ENCODE data around the gene SESN2. TPM values are rescaled to one million over a fixed set of nuclear protein-coding genes. Genes with fewer than 3 reads are reported as not detected.
A peak's percentile ranks its signal among the peaks of the same experiment; 100 is the strongest.

The SESN2 gene
- total RNA-seq, 1 experiment from 2014 or later = 51.1 TPM

DNA sequence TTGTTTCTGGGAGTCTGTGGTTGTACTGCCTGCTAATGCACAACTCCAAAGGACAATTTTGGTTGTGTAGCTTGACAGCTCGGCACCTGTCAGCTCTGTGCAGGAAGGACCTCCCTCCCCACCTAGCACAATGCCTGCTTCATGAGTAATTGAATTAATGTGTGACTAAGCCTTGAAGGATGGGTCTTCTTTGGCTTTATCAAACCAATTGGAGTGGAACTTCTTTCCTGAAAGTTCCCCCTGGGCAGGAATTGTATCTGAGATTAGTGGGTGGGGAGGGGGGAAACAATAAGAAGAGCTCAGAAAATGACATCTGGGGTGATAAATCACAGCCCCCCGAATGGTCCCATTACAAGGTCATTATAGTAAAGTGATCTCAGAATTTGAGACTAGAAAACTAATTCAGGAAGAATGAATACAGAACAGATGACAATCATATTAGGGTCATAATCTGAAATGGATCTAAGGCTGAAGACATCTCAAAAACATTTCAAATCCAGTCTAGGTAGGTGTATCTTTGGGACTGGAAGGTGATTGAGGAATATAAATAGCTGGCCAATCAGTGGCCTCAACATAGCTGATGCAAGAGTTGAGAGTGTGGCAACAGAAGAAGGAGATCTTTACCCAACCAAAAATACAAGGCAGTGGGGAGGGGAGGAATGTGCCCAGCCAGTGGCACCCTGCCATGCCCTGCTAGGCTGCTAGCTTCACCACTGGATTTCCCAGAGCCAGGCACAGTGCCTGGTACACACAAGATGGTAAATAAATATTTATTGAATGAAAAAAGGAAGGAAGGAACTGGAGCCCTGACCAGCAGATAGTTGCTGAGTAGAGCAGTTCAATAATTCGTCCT, 10.1 kb upstream of the SESN2 start:
- DNase-seq (ENCODE audit: extremely low read depth, low read depth) = peak; percentile 85

DNA sequence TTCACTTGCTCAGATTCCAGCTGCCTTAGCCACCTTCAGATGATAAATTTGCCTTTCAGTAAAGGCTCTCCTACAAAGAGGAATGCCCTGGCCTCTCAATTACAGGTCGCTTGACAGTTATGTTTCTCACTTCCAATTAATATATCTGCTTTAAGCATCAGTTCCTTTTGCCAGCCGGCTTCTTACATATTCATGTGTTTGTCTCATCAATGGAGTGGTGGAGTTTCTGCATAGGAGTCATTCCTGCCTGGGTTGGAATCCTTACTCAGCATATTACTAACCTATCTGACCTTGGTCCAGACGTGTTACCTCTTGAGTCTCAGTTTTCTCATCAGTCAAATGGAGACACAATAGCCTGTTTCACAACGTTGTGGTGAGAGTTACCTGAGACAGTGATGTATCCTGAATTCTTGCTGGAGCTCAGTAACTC, 9.4 kb upstream of the SESN2 start:
- DNase-seq (ENCODE audit: extremely low read depth, low read depth) = no peak

DNA sequence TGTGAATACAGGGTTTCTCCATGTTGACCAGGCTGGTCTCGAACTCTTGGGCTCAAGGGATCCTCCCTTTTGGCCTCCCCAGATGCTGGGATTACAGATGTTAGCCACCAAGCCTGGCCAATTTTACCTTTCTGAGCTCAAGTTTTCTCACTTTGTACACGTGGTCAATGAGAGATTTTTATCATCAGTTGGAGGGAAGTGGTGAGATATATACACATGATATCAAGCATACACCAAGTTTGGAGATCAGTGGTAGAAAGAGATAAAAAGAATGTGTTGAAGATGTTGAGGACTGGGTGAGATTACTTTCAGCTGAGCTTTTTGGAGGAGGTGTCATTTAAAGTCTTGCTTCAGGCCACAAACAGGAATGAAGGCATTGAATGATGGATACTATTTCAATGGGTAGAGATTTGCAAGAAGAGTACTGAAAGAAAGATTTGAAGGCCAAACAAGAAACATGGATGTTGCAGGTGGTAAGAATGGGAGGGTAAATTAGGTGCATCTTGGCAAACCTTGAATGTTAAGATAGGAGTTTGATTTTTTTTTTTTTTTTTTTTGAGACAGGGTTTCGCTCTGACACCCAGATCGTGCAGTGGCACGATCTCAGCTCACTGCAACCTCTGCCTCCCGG, 3.0 kb upstream of the SESN2 start:
- no peak for DNase-seq (ENCODE audit: extremely low read depth, low read depth)

DNA sequence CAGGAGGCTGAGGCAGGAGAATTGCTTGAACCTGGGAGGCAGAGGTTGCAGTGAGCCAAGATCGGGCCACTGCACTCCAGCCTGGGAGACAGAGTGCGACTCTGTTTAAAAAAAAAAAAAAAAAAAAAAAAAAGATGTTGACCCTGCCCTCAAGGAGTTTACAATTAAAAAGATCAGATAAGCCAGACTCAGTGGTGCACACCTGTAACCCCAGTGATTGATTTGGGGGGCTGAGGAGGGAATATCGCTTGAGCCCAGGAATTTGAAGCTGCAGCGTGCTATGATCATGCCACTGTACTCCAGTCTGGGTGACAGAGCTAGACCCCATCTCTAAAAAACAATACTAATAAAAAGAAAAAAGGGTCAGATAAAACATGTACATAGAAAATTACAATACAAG, 1.6 kb upstream of the SESN2 start:
- no peak for DNase-seq (ENCODE audit: extremely low read depth, low read depth)

DNA sequence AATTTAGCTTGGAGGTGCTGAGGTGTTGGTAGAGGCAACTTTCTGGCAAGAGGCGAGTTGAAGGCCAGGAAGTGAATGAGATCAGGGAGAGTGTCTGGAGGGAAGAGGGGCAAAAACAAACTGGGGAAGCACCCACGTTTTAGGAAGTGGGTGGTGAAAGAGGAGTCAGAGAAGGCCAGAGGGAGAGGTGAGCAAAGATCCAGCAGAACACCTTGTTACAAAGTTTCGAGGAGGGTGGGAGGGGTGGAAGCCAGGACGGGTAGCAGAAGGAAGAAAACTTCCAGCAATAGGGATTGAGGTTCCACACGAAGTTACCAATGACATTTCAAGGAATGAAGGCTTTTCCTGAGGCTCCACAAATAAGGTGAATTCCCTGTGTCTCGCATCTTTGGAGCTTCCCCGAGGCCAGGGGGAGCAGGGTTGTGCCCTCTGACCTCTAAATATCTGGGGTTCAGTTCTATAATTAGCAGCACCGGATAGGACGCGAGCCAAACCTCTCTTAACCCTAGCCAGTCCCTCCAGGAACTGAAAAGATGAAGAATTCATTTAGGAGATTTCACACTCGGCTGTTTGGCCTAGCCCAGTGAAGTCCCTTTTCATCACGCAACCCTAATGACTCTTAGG, 578 bp upstream of the SESN2 start:
- no peak for DNase-seq (ENCODE audit: extremely low read depth, low read depth)

DNA sequence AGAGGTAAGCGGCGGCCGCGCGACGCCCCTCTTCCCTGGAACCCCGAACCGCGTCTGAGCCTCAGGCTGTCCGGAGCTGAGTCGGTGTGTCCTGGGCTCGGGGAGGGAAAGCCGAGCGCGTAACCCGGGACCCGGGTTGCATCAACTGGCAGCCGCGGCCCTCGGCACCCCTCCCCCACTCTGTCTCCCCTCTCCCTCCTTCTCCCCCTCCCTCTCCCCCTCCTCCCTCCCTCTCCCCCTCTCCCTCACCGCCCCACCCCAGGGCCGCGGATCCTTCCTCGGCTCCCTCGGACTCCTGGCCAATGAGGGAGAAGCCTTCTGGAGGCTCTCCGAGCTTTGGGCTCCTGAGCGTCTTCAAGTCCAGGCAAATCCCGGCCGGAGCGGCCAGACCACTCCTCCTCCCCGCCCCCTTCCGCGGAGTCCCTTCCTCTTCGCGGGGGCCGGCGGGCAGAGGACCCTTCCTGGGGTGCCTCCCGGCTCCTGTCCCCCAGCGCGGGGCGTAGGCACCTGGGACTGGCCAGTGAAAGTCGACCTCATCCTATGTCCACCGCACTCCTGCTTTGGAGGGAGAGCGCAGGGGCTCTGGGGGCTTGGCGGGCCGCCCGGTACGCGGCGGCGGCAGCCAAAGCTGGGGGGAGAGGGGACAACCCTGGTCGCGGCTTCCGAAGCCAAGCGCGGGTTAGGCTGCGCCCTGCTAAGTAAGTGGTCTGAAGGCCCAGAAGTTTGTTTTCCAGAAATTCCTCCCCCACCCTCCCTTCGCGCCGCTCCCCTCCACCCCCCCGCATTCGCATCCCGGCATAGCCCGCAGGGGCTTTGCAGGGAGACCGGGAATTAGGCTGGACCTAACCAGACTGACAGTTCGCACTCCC, 850 bp downstream of the SESN2 start:
- peak; percentile 34 for DNase-seq (ENCODE audit: extremely low read depth, low read depth)

GRCh38 chr1:28260803-28261174, 1.5 kb downstream of the SESN2 start:
- no peak for DNase-seq (ENCODE audit: extremely low read depth, low read depth)

DNA sequence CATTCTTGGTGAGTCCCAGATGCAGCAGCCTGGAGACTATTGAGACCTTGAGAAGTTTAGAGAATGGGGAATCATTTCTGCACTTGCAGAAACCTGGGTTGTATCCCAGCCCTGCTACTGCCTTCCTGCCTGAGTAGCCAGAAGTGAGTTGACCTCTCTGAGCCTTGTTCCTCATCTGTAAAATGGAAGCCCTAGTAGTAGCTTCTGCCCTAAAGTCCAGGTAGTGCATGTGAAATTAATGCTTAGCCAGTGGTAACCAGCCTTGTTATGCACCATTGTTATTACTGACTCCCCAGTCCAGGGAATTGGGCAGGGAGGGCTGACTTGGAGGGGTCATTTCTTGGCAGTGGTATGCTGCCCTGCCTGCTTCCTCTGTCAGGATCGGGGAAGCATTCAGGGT, 5.6 kb downstream of the SESN2 start:
- DNase-seq (ENCODE audit: extremely low read depth, low read depth) = no peak

DNA sequence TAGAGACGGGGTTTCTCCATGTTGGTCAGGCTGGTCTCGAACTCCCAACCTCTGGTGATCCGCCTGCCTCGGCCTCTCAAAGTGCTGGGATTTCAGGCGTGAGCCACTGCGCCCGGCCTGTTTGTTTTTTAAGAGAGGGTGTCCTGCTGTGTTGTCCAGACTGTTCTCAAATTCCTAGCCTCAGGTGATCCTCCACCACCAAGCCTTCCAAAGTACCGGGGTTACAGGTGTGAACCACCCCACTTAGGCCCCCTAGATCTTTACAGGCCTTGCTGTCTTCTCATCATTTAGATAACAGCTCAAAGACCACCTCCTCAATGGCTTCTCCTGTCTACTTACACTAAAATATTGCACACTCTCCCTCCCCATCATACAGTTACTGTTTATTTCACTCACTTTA, 6.3 kb downstream of the SESN2 start:
- DNase-seq (ENCODE audit: extremely low read depth, low read depth) = no peak

- DNase-seq (ENCODE audit: extremely low read depth, low read depth) = no peak
These were observed 7.6 kb downstream of the SESN2 start for GRCh38 chr1:28266920-28267322.

DNA sequence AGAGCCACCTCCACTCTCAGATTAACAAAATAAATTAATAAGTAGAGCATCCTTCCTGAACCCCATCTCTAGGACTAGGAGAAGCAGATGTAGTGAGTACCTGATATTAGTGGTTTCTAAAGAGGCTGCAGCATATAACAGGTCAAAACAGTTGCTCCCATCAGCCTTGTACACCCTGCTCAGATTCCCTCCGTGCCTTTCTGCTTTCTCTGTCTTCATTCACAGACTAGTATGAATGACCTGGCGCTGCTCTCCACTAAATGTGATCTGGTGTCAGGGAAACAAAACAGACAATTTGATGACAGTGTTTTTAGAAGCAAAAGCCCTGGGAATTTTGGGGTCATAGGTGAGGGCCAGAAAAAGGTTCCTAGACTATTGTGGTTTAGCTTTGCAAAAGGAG, 8.3 kb downstream of the SESN2 start:
- DNase-seq (ENCODE audit: extremely low read depth, low read depth) = no peak

DNA sequence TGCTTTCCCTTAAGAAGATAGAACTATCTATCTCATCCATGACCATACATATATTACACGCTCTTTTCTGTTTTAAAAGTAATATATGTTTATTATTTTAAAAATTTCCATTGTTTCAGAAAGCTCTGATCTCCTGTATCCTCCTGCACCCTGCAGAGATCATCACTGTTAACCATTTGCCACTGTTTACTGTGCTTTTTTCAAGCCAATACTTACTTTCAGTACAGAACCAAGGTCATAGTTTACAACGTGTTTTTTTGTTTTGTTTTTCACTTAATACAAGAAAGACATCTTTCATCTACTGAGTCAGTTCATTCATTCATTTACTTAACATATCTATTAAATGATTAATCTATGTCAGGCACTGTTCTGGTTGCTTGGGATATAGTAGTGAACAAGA, 10.2 kb downstream of the SESN2 start:
- no peak for DNase-seq (ENCODE audit: extremely low read depth, low read depth)

DNA sequence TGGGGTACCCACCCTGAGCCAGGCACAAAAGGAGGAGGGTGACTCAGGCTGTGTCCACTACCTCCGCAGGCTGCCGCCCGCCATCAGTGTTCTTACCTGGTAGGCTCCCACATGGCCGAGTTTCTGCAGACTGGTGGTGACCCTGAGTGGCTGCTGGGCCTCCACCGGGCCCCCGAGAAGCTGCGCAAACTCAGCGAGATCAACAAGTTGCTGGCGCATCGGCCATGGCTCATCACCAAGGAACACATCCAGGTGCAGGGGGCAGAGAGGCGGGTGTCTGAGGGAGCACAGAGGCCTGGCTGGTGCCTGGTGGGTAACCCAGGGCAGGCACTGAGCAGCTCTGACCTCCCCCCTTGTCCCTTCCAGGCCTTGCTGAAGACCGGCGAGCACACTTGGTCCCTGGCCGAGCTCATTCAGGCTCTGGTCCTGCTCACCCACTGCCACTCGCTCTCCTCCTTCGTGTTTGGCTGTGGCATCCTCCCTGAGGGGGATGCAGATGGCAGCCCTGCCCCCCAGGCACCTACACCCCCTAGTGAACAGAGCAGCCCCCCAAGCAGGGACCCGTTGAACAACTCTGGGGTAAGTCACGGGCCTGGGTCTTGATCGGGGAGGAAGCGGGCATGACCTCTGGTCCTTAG, 13.0 kb downstream of the SESN2 start:
- DNase-seq (ENCODE audit: extremely low read depth, low read depth) = no peak

DNA sequence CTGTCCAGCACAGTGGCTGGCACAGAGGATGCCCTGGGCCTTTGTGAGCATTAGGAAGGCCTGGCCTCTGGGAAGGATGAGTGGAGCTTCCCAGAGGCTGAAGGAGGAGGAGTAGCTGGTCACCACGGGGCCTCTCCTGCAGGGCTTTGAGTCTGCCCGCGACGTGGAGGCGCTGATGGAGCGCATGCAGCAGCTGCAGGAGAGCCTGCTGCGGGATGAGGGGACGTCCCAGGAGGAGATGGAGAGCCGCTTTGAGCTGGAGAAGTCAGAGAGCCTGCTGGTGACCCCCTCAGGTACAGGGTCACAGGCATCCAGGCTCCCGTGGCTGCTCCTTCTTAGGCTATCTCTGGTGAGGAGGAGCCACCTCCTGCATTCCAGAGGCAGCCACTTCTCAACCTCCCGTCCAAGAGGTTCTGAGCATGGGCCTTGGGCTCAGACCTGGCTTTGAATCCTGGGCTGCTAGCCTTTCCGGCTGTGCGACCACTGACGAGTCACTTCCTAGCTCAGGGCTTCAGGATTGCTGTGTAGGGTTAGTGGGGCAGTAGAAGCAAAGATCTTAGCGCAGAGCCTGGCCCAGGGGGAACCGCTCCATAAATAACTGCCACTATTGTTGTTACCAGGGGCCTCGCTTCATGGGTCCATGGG, 14.0 kb downstream of the SESN2 start:
- no peak for DNase-seq (ENCODE audit: extremely low read depth, low read depth)

GRCh38 chr1:28278763-28279162, 19.4 kb downstream of the SESN2 start:
- no peak for DNase-seq (ENCODE audit: extremely low read depth, low read depth)

- no peak for DNase-seq (ENCODE audit: extremely low read depth, low read depth)
These were observed 20.4 kb downstream of the SESN2 start for GRCh38 chr1:28279721-28280120.

DNA sequence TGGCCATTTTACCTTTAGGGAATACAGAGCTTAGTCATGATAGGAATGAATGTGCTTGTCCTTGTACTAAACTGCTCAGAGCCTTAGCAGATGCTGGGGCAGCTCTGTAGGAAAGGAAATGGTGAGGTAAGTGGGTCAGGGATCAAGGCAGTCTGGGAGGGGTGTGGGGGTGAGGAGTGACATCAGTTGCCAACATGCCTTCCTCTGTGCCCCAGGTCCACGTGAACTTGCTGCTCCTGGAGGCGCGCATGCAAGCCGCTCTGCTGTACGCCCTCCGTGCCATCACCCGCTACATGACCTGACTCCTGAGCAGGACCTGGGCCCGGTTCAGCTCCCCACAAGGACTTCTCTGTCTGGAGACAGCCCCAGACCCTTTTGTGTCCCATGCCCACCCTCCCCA, 21.2 kb downstream of the SESN2 start:
- DNase-seq (ENCODE audit: extremely low read depth, low read depth) = no peak

GRCh38 chr1:28280977-28281381, 21.7 kb downstream of the SESN2 start:
- no peak for DNase-seq (ENCODE audit: extremely low read depth, low read depth)

DNA sequence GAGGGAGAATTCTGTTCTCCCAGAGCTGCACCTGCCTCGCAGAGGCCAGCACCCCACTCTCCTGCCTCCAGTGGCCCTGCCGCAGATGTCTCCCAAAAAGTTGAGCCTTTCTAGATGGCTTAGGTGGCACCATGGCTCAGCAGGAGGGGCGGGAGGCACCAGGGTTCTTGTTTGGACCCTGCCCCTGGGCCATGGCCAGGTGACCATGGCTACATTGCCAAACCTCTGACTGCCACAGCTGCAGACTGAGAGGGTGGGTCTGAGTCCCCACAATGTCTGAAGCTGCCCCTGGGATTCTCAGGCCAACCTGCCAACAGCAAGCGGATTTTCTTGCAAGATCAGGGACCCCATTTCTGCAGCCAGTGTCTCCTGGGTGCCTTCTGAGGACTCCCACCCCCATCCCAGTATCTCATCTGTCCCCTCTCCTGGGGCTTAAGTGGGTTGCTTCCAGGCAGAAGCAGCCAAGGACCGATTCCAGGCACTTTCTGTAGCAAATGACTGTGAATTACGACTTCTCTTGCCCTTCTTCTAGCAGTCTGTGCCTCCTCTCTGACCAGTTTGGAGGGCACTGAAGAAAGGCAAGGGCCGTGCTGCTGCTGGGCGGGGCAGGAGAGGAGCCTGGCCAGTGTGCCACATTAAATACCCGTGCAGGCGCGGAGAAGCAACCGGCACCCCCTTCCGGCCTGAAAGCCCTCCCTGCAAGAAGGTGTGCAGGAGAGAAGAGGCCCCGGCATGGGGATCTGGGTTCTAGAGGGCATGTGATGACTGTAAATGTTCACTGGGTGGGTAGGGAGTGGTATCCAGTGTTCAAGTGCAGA, 22.5 kb downstream of the SESN2 start:
- DNase-seq (ENCODE audit: extremely low read depth, low read depth) = no peak

Data from NCI-H460 (cell line).